Fibroblast of villous mesenchyme (primary cell): ENCODE measurements around the gene PRDM2. TPM values are rescaled to one million over a fixed set of nuclear protein-coding genes. Genes with fewer than 3 reads are reported as not detected.
A peak's percentile ranks its signal among the peaks of the same experiment; 100 is the strongest.

Experiments used
- DNase-seq: peaks from one replicate; pipeline ENCODE4 v3.0.0-alpha.2; 2010; ENCODE audit warnings: low read depth
- H3K4me3 ChIP-seq: 2 replicates; pipeline ENCODE4 v1.5.1; 2011; ENCODE audit warnings: low read depth, mild to moderate bottlenecking, low read length
- total RNA-seq: library from RNA; depleted of rRNA; stranded (reverse); fragments of >200 nt; gene quantifications from 2 replicates; pipeline ENCODE4 v1.2.3, GENCODE V29; 2012
- TF ChIP-seq, protein P1 (sequence below): IDR thresholded peaks from 2 replicates; pipeline ENCODE4 v1.5.1; 2012; ENCODE audit warnings: low read depth, mild to moderate bottlenecking, low read length; ENCODE audit not compliant: insufficient read depth

The PRDM2 gene
- total RNA-seq, 1 donor: 19.9 TPM

DNA sequence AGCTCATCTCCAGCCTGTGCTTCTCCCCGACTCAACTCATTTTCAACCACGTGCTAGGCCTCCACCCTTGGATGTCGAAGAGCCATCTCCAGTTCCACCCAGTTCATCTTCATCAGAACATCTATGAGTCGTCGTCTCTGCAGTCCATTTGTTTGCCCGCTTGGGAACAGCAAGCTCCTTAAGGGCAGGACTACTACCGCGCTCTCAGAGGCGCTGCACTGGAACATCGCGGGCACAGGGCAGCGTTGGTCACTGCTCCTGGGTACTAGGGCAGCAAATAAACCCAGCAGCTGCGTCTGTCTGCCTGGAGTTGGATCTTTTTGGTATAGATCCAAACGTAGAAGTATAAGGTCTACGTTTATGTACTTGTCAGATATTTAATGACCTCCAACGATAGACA lies 478 bp upstream of the PRDM2 start:
- peak overlapping the region; percentile 70 for H3K4me3 ChIP-seq
- TF ChIP-seq, protein P1, sequence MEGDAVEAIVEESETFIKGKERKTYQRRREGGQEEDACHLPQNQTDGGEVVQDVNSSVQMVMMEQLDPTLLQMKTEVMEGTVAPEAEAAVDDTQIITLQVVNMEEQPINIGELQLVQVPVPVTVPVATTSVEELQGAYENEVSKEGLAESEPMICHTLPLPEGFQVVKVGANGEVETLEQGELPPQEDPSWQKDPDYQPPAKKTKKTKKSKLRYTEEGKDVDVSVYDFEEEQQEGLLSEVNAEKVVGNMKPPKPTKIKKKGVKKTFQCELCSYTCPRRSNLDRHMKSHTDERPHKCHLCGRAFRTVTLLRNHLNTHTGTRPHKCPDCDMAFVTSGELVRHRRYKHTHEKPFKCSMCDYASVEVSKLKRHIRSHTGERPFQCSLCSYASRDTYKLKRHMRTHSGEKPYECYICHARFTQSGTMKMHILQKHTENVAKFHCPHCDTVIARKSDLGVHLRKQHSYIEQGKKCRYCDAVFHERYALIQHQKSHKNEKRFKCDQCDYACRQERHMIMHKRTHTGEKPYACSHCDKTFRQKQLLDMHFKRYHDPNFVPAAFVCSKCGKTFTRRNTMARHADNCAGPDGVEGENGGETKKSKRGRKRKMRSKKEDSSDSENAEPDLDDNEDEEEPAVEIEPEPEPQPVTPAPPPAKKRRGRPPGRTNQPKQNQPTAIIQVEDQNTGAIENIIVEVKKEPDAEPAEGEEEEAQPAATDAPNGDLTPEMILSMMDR: no peak
- no peak for DNase-seq

DNA sequence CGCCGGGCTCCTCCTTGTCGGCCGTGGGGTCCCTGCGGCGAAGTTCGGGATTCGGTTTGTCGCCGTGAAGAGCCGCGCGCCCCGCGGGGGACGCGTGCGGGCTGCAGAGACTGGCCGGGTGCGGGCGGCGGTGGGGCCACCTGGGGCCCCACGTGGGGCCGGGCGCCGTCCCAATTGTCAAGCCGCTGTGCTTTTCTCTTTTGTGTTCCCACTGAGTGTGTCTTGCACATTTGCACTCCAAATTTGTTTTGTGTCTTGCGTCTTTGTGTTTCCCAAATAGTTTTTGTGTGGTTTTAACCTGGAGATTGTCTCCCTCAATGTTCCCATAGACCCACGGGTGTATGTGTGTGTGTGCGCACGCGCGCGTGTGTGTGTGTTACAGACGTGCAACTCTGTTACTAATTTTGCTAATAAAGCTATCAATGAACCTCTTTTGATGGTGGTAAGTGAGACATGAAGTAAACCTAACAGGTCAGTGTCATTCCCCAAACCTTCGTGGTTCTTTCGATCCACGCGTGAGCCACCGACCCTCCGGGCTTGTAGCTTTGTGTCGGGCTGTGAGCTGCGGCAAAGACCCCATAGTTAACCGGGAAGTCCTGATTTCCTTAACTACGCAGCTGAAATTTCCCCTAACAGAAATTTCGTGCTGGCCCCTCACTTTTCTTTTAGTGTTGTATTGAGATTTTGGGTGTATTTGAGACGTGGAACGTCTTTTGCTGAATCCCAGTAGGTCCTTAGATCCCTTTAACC lies 708 bp downstream of the PRDM2 start:
- peak; percentile 22 for DNase-seq
- H3K4me3 ChIP-seq: peak overlapping the region; percentile 70
- TF ChIP-seq, protein P1: no peak

DNA sequence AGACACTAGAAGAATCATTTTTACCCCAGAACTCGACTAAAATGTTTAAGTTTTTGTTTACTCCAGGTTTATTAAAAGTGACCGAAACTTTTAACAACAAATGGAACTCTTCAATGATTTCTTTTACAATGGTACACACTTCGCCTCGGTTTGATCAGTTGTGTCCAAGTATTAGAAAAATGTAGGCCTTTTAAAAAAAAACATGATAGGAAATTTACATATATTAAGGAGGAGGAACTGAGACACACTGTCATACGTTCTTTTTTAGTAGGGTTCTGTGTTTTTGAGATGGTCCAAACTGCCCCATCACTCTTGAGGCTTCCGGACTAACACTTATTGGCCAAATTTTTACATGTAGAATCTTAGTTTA lies 1.3 kb downstream of the PRDM2 start:
- TF ChIP-seq, protein P1: no peak
- no peak for DNase-seq
- peak overlapping the region; percentile 70 for H3K4me3 ChIP-seq

DNA sequence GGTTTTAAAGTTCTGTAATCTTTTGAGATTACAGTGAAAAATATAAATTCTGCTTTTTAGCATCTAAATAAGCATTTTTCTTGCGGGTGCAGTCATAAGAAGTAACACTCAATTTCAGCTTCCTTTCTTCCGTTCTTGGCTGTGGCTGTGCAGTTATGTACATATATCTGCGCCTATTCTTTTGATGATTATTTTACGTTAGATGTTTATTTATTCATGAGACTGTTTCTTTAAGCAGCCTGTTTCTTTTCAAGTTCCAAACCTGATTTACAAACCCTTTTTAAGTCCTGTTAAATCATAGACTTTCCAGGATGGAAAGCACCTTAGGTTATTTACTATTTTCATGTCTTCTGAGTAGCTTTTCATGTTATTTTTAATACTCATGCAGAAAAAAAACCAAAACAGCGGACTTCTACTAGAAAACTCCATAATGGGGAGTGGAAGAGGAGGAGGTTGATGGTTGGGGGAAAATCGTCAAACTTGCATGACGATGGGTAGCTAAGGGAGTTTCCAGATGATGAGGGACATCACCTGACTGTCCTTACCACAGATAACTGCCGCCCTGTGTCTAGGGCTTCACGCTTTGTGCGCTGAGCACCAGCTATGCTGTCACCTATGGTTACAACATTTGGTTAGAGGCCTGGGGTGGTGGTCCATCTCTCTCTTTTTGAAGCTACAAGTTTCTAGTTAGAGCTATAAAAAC lies 2.6 kb downstream of the PRDM2 start:
- H3K4me3 ChIP-seq: no peak overlapping the region
- no peak for DNase-seq
- TF ChIP-seq, protein P1: no peak

DNA sequence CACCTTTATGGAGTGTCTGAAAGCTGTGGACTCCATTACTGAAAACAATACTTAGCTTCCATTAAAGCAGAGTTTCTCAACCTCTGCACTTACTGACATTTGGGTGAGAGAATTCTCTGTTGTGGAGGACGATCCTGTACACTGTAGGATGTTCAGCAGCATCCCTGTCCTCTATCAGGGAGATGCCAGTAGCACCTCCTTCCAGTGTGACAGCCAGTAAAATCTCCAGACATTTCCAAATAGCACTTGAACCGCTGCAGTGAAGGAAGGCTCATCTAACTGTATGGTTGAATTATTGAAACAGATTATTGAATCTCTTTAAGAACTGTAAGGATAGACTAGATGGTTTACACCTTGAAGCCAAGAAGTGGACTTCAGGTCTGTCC lies 3.1 kb downstream of the PRDM2 start:
- DNase-seq: no peak
- no peak overlapping the region for H3K4me3 ChIP-seq
- TF ChIP-seq, protein P1: no peak

DNA sequence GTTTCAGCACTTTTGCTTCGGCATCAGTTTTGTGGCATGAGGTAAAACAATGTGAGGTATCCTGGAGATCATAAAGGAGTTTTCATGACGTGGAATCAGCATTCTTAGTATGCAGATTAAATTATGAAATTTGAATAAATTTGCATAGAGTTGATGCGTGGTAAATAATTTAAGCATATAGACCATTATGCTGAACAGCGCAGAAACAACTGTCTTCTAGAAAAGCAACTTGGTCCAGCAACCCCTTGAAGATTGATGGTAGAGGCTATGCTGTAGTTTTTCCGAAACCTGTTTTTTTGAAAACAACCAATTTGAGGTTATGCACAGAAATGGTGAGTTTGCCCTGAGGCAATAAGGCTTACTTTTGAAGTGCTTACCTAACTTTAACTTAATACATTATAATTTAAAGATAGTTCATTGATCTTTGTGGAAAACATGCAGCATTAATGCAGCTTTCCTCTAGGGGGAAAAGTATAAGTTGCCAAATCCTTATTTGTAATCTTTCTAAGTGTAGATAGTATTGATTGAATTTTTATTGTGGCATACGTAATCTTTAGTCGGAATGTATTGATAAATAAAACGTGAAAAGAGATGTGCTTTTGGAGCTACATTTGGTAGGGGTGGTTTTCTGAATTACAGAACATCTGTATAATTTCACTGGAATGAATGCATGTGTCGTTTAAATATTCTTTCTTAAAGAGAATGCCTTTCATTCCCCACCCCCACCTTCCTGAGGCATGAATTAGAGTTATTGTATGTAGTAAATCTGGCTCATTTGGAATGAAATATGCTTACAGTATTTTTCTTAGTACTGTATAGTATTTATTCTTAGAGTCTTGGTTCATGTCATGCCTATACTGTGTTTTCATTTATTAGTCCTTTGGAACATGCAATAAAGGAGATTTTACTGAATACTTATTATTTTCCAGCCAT lies 3.8 kb downstream of the PRDM2 start:
- TF ChIP-seq, protein P1: no peak

More for the DNA sequence above, 3.8 kb downstream of the PRDM2 start:
- H3K4me3 ChIP-seq: no peak overlapping the region
- DNase-seq: no peak
